Upper lobe of left lung (tissue), 6 donors: ENCODE data around the gene CAMK2B. TPM values are rescaled to one million over a fixed set of nuclear protein-coding genes. Genes with fewer than 3 reads are reported as not detected.

ENCODE experiments used
- ATAC-seq, 2 donors: fragments of 200-7000 bp; cut with Tn5 transposase; one replicate each; pipeline ENCODE4 v1.9.1; 2022; ENCODE audit warnings: mild to moderate bottlenecking in 2 of 2, moderate library complexity in 2 of 2; ENCODE audit not compliant: low FRiP score in 2 of 2
- DNase-seq, 2 donors: peaks; one replicate each; pipeline ENCODE4 v3.0.0-alpha.2; 2019 to 2020
- H3K27ac ChIP-seq, 4 donors: fragments of 200-600 bp; sonication (generic); one replicate each; pipeline ENCODE4 v1.5.1; 2016 to 2019
- H3K27me3 ChIP-seq, 4 donors: fragments of 200-600 bp; sonication (generic); one replicate each; pipeline ENCODE4 v1.5.1; 2017 to 2019
- H3K36me3 ChIP-seq, 4 donors: fragments of 200-600 bp; sonication (generic); one replicate each; pipeline ENCODE4 v1.5.1; 2016 to 2019
- H3K4me1 ChIP-seq, 4 donors: fragments of 200-600 bp; sonication (generic); one replicate each; pipeline ENCODE4 v1.5.1; 2018 to 2019
- H3K4me3 ChIP-seq, 4 donors: fragments of 200-600 bp; sonication (generic); one replicate each; pipeline ENCODE4 v1.5.1; 2017 to 2019; ENCODE audit warnings: mild to moderate bottlenecking in 2 of 4, moderate library complexity in 1 of 4
- H3K9me3 ChIP-seq, 4 donors: fragments of 200-600 bp; sonication (generic); one replicate each; pipeline ENCODE4 v1.5.1; 2018 to 2019
- EP300 ChIP-seq, 4 donors: sonication (generic); formaldehyde crosslinking; IDR thresholded peaks; one replicate each; pipeline ENCODE4 v1.5.1; 2017; ENCODE audit warnings: antibody characterized with exemption in 4 of 4, control low read depth in 2 of 4
- POLR2A ChIP-seq, 4 donors: fragments of 450-650 bp; IDR thresholded peaks; one replicate each; pipeline ENCODE4 v1.5.1; 2016 to 2017; ENCODE audit warnings: antibody characterized with exemption in 4 of 4, mild to moderate bottlenecking in 2 of 4
- POLR2AphosphoS5 ChIP-seq, 2 donors: sonication (generic); formaldehyde crosslinking; IDR thresholded peaks; one replicate each; pipeline ENCODE4 v1.5.1; 2017; ENCODE audit warnings: antibody characterized with exemption in 2 of 2
- WGBS, 2 donors: methylation state at CpG; one replicate each; pipeline ENCODE4 v1.1.5; 2017 to 2018; 5-methylcytosine and 5-hydroxymethylcytosine counted together
- total RNA-seq, 6 donors: library from RNA; depleted of rRNA in 4 of 6; stranded (reverse); fragments of >200 nt in 4 of 6; gene quantifications; one replicate each; pipeline versions ENCODE4 v1.1.0 to v1.2.1, GENCODE V29; 2016 to 2021
- TF ChIP-seq, protein P1 (sequence below), 6 experiments: fragments of 450-650 bp in 4 of 6; fragments of 200-600 bp in 2 of 6; sonication (generic) in 2 of 6; IDR thresholded peaks; one replicate each; pipeline ENCODE4 v1.5.1; 2016 to 2019; ENCODE audit warnings: antibody characterized with exemption in 6 of 6
- donor health status: DM: no; HTN: no; CAD: no; lungs with moderate emphysema.
- donor health status: DM: no; HTN: yes; CAD: no; lungs with severe emphysema.

The CAMK2B gene
- total RNA-seq, 6 donors from 2014 or later, result 0.09 to 1.8 (median 0.27) TPM; not detected in 3

DNA sequence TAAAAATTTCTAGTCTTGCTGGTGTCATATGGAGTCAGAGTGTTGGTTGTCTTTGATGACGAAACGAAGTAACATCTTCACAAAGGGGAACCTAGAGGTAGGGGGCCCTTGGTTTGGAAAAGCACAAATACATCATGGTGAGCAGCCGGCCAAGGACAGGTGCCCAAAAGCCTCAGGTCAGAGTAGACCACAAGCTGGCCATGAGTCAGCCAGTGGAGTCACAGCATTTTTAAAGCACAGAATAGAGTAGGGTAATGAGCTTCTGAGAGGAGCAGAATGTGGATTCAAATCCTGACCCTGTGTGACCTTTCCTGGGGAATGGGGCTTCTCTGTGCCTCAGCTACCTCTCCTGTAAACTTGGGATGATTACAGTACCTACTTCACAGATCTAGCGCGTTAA is 5.3 kb downstream of the CAMK2B start:
- Histone ChIP-seq H3K27ac (no peak overlapping the region), H3K4me1 (peaks cover 0 to 7% (median 4%) of the 10 kb centered on the region in 4 donors), H3K9me3 (no peaks in the 10 kb centered on the region), H3K27me3 (peaks cover 0 to 15% (median 3%) of the 10 kb centered on the region in 4 donors), H3K36me3 (no peaks in the 10 kb centered on the region), H3K4me3 (no peak overlapping the region)
- 89 to 92% methylated on average over 5 of the region's 5 CpGs for WGBS, 2 donors
- no peak for TF ChIP-seq POLR2A (IDR thresholded peaks at IDR 0.05)
- TF ChIP-seq EP300 (IDR thresholded peaks at IDR 0.05), result no peak
- TF ChIP-seq POLR2AphosphoS5 (IDR thresholded peaks at IDR 0.05), result no peak
- ATAC-seq (no peak), DNase-seq (no peak)

DNA sequence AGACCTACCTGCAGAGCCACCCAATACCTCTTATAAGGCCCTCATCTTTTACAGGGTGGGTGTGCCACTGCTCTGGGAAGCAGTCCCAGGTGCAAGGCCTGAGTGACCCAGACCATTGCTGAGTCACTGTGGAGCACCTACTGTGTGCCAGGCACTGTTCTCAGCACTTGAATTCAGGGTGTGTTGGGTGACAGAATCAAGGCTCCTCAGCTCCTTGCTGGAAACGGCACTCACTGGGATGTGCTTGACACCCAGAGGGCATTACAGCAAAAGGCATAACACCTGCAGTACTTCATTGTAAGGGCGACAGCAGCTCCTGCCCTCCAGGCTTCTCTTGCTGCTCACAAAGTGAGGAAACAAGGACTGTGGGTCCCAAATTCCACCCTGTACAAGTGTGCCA is 7.1 kb downstream of the CAMK2B start:
- TF ChIP-seq POLR2A (IDR thresholded peaks at IDR 0.05), result no peak
- TF ChIP-seq EP300 (IDR thresholded peaks at IDR 0.05), result no peak
- no peak for TF ChIP-seq POLR2AphosphoS5 (IDR thresholded peaks at IDR 0.05)
- TF ChIP-seq, protein P1, sequence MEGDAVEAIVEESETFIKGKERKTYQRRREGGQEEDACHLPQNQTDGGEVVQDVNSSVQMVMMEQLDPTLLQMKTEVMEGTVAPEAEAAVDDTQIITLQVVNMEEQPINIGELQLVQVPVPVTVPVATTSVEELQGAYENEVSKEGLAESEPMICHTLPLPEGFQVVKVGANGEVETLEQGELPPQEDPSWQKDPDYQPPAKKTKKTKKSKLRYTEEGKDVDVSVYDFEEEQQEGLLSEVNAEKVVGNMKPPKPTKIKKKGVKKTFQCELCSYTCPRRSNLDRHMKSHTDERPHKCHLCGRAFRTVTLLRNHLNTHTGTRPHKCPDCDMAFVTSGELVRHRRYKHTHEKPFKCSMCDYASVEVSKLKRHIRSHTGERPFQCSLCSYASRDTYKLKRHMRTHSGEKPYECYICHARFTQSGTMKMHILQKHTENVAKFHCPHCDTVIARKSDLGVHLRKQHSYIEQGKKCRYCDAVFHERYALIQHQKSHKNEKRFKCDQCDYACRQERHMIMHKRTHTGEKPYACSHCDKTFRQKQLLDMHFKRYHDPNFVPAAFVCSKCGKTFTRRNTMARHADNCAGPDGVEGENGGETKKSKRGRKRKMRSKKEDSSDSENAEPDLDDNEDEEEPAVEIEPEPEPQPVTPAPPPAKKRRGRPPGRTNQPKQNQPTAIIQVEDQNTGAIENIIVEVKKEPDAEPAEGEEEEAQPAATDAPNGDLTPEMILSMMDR (IDR thresholded peaks at IDR 0.05), result no peak
- H3K4me1 ChIP-seq, result no peaks in the 10 kb centered on the region
- no peaks in the 10 kb centered on the region for H3K9me3 ChIP-seq
- H3K27me3 ChIP-seq, result no peaks in the 10 kb centered on the region
- H3K4me3 ChIP-seq, result no peak overlapping the region
- WGBS, 2 donors, result 87 to 100% methylated on average over 1 to 2 of the region's 2 CpGs
- ATAC-seq (no peak), DNase-seq (no peak)
- no peak overlapping the region for H3K27ac ChIP-seq
- no peaks in the 10 kb centered on the region for H3K36me3 ChIP-seq

DNA sequence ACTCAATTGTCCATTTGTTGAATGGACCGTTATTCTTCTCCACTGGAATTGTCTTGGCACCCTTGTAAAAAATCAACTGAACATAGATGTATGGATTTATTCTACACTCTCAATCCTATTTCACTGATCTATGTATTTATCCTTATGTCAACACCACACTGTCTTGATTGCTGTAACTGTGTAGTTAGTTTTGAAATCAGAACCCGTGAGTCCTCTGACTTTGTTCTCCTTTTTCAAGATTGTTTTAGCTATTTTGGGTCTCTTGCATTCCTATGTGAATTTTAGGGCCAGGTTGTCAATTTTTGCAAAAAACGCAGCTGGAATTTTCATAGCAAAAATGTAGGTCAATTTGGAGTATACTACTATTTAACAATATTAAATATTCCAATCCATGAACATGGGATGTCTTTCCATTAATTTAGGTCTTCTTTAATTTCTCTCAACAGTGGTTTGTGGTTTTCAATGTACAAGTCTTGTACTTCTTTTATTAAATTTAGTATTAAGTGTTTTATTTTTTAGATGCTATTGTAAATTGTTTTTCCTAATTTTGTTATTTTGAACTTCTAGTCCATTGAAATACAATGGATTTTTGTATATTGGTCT is 10.0 kb downstream of the CAMK2B start:
- DNase-seq (no peak), ATAC-seq (no peak)
- WGBS, 2 donors, result 82 to 84% methylated on average over 3 of the region's 3 CpGs
- H3K36me3 ChIP-seq, result no peaks in the 10 kb centered on the region
- H3K27ac ChIP-seq, result no peak overlapping the region
- TF ChIP-seq POLR2A (IDR thresholded peaks at IDR 0.05) (no peak), EP300 (IDR thresholded peaks at IDR 0.05) (no peak), POLR2AphosphoS5 (IDR thresholded peaks at IDR 0.05) (no peak)
- TF ChIP-seq, protein P1 (IDR thresholded peaks at IDR 0.05), result no peak
- no peaks in the 10 kb centered on the region for H3K27me3 ChIP-seq
- H3K4me3 ChIP-seq, result no peak overlapping the region
- no peaks in the 10 kb centered on the region for H3K9me3 ChIP-seq
- no peaks in the 10 kb centered on the region for H3K4me1 ChIP-seq

DNA sequence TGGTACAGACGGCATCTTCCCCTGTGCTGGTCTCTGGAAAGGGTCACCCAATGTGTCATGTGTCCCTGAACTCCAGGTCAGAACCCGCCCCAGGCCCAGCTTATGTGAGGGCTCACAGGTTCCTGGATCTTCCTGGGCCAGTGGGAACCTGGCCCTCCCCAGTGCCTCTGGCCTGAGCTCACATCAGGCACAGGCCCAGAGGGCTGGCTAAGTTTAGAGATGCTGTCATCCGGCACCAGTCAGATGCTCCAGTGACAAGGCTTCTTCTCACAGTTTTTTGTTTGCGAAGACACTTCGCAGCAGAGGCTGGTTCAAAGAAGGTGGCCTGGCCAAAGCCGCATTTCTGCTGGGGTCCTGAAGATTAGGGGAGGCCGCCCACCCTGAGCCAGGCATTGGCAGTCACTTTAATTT is 11.8 kb downstream of the CAMK2B start:
- TF ChIP-seq POLR2A (IDR thresholded peaks at IDR 0.05), result no peak
- no peak for TF ChIP-seq POLR2AphosphoS5 (IDR thresholded peaks at IDR 0.05)
- TF ChIP-seq EP300 (IDR thresholded peaks at IDR 0.05), result no peak
- TF ChIP-seq, protein P1 (IDR thresholded peaks at IDR 0.05), result no peak
- ATAC-seq, result no peak
- DNase-seq, result no peak
- peaks cover 0 to 11% (median 6%) of the 10 kb centered on the region in 4 donors for H3K27me3 ChIP-seq
- H3K9me3 ChIP-seq, result no peaks in the 10 kb centered on the region
- H3K4me1 ChIP-seq, result peaks cover 6 to 10% (median 8%) of the 10 kb centered on the region in 4 donors
- H3K36me3 ChIP-seq, result no peaks in the 10 kb centered on the region
- WGBS, 2 donors, result 81 to 92% methylated on average over 6 to 7 of the region's 7 CpGs
- no peak overlapping the region for H3K4me3 ChIP-seq
- H3K27ac ChIP-seq, result no peak overlapping the region

DNA sequence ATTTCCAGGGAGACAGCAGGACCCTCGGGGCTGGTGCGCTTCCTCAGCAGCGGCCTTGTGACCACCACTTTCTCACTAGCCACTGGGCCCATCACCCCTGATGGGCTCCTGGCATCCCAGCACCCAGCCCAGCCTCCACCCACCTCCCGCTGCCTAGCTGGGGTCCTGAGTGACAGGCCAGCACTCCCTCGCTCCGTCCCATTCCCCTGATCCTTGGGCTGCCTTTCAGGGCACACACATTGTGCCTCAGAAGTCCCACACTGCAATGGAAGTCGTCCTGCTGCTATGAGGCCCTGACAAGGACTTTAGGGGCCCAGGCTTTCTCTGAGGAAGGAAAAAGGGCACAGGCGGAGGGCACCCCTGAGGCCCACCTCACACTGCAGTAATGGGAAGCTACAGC is 12.4 kb downstream of the CAMK2B start:
- DNase-seq (no peak), ATAC-seq (no peak)
- no peaks in the 10 kb centered on the region for H3K36me3 ChIP-seq
- WGBS, 2 donors, result 87 to 89% methylated on average over 3 to 8 of the region's 8 CpGs
- no peak overlapping the region for H3K27ac ChIP-seq
- no peak for TF ChIP-seq EP300 (IDR thresholded peaks at IDR 0.05)
- TF ChIP-seq POLR2AphosphoS5 (IDR thresholded peaks at IDR 0.05), result no peak
- H3K27me3 ChIP-seq, result peaks cover 0 to 11% (median 6%) of the 10 kb centered on the region in 4 donors
- H3K9me3 ChIP-seq, result no peaks in the 10 kb centered on the region
- peaks cover 6 to 10% (median 8%) of the 10 kb centered on the region in 4 donors for H3K4me1 ChIP-seq
- no peak overlapping the region for H3K4me3 ChIP-seq
